HG03521 (cell line): ENCODE results near the gene TTYH1.

Experiments used
- ATAC-seq: cut with Tn5 transposase; IDR thresholded peaks from one replicate; pipeline ENCODE4 v1.9.1; 2021; ENCODE audit warnings: mild to moderate bottlenecking, moderate library complexity; ENCODE audit not compliant: unreplicated experiment

Gene TTYH1

GRCh38 chr19:54391589-54392061 is 23.6 kb upstream of the TTYH1 start:
- no peak for ATAC-seq

GRCh38 chr19:54392105-54392504 is 23.2 kb upstream of the TTYH1 start:
- ATAC-seq: no peak

GRCh38 chr19:54393381-54393780 is 21.9 kb upstream of the TTYH1 start:
- no peak for ATAC-seq

GRCh38 chr19:54395685-54396084 is 19.6 kb upstream of the TTYH1 start:
- ATAC-seq: no peak

GRCh38 chr19:54399189-54399588 is 16.1 kb upstream of the TTYH1 start:
- no peak for ATAC-seq

- no peak for ATAC-seq
Observed at GRCh38 chr19:54400913-54401312, 14.4 kb upstream of the TTYH1 start.

- ATAC-seq: no peak
Observed at GRCh38 chr19:54403054-54403453, 12.2 kb upstream of the TTYH1 start.

GRCh38 chr19:54405628-54406027 is 9.6 kb upstream of the TTYH1 start:
- ATAC-seq: no peak

- no peak for ATAC-seq
Observed at GRCh38 chr19:54407780-54408179, 7.5 kb upstream of the TTYH1 start.

GRCh38 chr19:54408456-54409026 is 6.7 kb upstream of the TTYH1 start:
- ATAC-seq: no peak

- no peak for ATAC-seq
Observed at GRCh38 chr19:54411033-54411432, 4.2 kb upstream of the TTYH1 start.

- no peak for ATAC-seq
Observed at GRCh38 chr19:54412877-54413276, 2.4 kb upstream of the TTYH1 start.

- no peak for ATAC-seq
Observed at GRCh38 chr19:54414156-54414555, 1.1 kb upstream of the TTYH1 start.

- no peak for ATAC-seq
Observed at GRCh38 chr19:54415901-54416673, 823 bp downstream of the TTYH1 start.

- no peak for ATAC-seq
Observed at GRCh38 chr19:54416695-54417491, 1.6 kb downstream of the TTYH1 start.

GRCh38 chr19:54418030-54418929 is 3.0 kb downstream of the TTYH1 start:
- no peak for ATAC-seq

- no peak for ATAC-seq
Observed at GRCh38 chr19:54418930-54419800, 3.9 kb downstream of the TTYH1 start.

- ATAC-seq: no peak
Observed at GRCh38 chr19:54420068-54420382, 4.8 kb downstream of the TTYH1 start.

- no peak for ATAC-seq
Observed at GRCh38 chr19:54420383-54421168, 5.3 kb downstream of the TTYH1 start.
